ENCODE results near the gene DYRK3. TPM values are rescaled to one million over a fixed set of nuclear protein-coding genes. Genes with fewer than 3 reads are reported as not detected.

The DYRK3 gene
- total and polyA plus RNA-seq, 2 of the 8 experiments (the other 6 are each of a cell fraction or from before 2014, with no cell fraction given) = 2.1 to 8.5 TPM

DNA sequence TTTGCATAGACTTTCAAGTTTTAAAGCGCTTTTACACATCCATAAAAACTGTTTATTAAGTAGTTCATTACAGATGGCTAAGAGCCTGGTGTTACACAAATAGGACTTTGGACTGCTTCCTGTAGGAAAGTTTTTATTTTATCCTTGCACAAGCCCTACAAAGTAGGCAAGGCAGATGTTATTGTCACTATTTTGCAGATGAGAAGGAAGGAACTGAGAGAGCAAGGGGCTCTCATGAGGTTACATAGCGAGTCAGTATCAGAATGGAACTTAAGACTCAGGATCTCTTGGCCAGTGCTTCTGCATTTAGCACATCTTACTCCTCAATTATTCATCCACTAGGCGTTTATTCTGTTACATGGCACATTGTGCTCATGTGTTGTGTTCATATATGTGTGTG, 46.8 kb downstream of the DYRK3 start:
- ChIA-PET POLR2A (ENCODE audit: partially characterized antibody) (interaction anchor here (0.7 kb wide), 1 partner anchor 49 kb away, joined by 4 read pairs; no protein-coding TSS in a partner anchor), CTCF (ENCODE audit: partially characterized antibody) (interaction anchor here (1.1 to 2.0 kb wide), 4 partner anchors 15 to 52 kb away, joined by 4 to 8 read pairs (median 5); no protein-coding TSS in a partner anchor)
- Histone ChIP-seq H3K23me2 (ENCODE audit: low read depth, low read length) (peaks cover 6% of the 10 kb centered on the region), H3K4me3 (ENCODE audit: extremely low read depth in 1 of 4, insufficient read depth in 2 of 4, low read depth in 3 of 4, low read length in 4 of 4) (no peak overlapping the region), H4K91ac (replicated peaks; ENCODE audit: insufficient read length, low read length) (no peak overlapping the region), H3K56ac (replicated peaks; ENCODE audit: insufficient read length, low read depth, low read length) (no peak overlapping the region), H3K4me2 (ENCODE audit: insufficient read depth in 1 of 2, low read depth in 2 of 2, low read length in 2 of 2) (no peak overlapping the region), H2BK12ac (ENCODE audit: low read depth, low read length) (no peak overlapping the region), H2BK120ac (replicated peaks; ENCODE audit: low read depth, low read length) (no peak overlapping the region), H3K4me1 (replicated peaks in 1 of 4; ENCODE audit: control insufficient read depth in 3 of 4, insufficient read depth in 4 of 4, low read length in 3 of 4) (peaks cover 0 to 6% (median 0%) of the 10 kb centered on the region in 4 experiments; a peak in 3 of 7 replicates), H3K18ac (ENCODE audit: extremely low read depth, low read length) (no peak overlapping the region), H2BK15ac (ENCODE audit: low read length) (no peak overlapping the region), H2BK5ac (ENCODE audit: low read depth, low read length) (no peak overlapping the region), H2AK5ac (ENCODE audit: low read depth, low read length) (no peak overlapping the region), H4K20me1 (replicated peaks in 1 of 2; ENCODE audit: control insufficient read depth in 1 of 2, insufficient read depth in 2 of 2, low read length in 2 of 2) (peaks cover 7 to 10% of the 10 kb centered on the region in 2 experiments), H3K79me2 (ENCODE audit: control insufficient read depth in 1 of 2, insufficient read depth in 2 of 2, low read length in 2 of 2) (peaks cover 0 to 11% of the 10 kb centered on the region in 2 experiments; a peak in 3 of 4 replicates), H3K9ac (replicated peaks in 1 of 4; ENCODE audit: extremely low read depth in 1 of 4, low read depth in 3 of 4, low read length in 3 of 4) (no peak overlapping the region), H3K23ac (ENCODE audit: insufficient read length) (no peak overlapping the region), H3K27me3 (replicated peaks in 1 of 4; ENCODE audit: control insufficient read depth in 3 of 4, extremely low read depth in 1 of 4, insufficient read depth in 3 of 4, low read length in 3 of 4) (peaks cover 9 to 31% (median 25%) of the 10 kb centered on the region in 4 experiments), H3K9me3 (ENCODE audit: insufficient read depth in 2 of 2, low read depth in 1 of 2, low read length in 1 of 2) (no peaks in the 10 kb centered on the region), H2BK20ac (ENCODE audit: low read length) (no peak overlapping the region), H4K5ac (ENCODE audit: insufficient read length, low read depth, low read length) (no peak overlapping the region), H2AFZ (ENCODE audit: low read length) (no peak overlapping the region), H4K8ac (ENCODE audit: extremely low read depth, insufficient read depth, low read length) (no peak overlapping the region), H3K79me1 (ENCODE audit: low read depth, low read length) (no peaks in the 10 kb centered on the region), H3K36me3 (ENCODE audit: control insufficient read depth in 2 of 4, insufficient read depth in 4 of 4, low read length in 3 of 4) (no peaks in the 10 kb centered on the region), H3K4ac (replicated peaks; ENCODE audit: insufficient read length, low read depth, low read length) (no peak overlapping the region), H3K14ac (ENCODE audit: insufficient read length) (no peak overlapping the region), H3K27ac (ENCODE audit: low read depth, low read length) (no peak overlapping the region)
- WGBS, 2 experiments (ENCODE audit: extremely low coverage in 1 of 2, insufficient coverage in 1 of 2, insufficient read length in 1 of 2, insufficient replicate concordance in 2 of 2, low coverage in 1 of 2, low lambda C conversion rate in 2 of 2, missing lambda C conversion rate in 1 of 2) = 87% methylated on average over 3 of the region's 3 CpGs; no CpG with 5 or more reads in 1 of the 2 experiments
- DNase-seq (ENCODE audit: low read depth in 1 of 2, low spot score in 2 of 2) = no peak
- TF ChIP-seq ASH2L (IDR thresholded peaks at IDR 0.05; ENCODE audit: low read length) (no peak), TEAD4 (IDR thresholded peaks at IDR 0.05; ENCODE audit: low read depth, low read length) (no peak), GABPA (IDR thresholded peaks at IDR 0.05; ENCODE audit: borderline replicate concordance, insufficient read depth, low read length) (no peak), SIN3A (conservative IDR thresholded peaks at IDR 0.05 in 1 of 2, IDR thresholded peaks at IDR 0.05 in 1 of 2; ENCODE audit: low read depth in 1 of 2, low read length in 2 of 2) (no peak), RNF2 (IDR thresholded peaks at IDR 0.05; ENCODE audit: borderline replicate concordance, low read depth, low read length, missing control alignments, poor library complexity, severe bottlenecking) (no peak), SP1 (IDR thresholded peaks at IDR 0.05; ENCODE audit: low read depth, low read length) (no peak), NRF1 (IDR thresholded peaks at IDR 0.05; ENCODE audit: low read depth, low read length) (no peak), CBX5 (IDR thresholded peaks at IDR 0.05; ENCODE audit: low read depth, low read length) (no peak), RAD21 (IDR thresholded peaks at IDR 0.05 in 1 of 2, conservative IDR thresholded peaks at IDR 0.05 in 1 of 2; ENCODE audit: low read depth in 2 of 2, low read length in 2 of 2) (no peak), KDM1A (IDR thresholded peaks at IDR 0.05; ENCODE audit: borderline replicate concordance, low read length) (no peak), YY1 (IDR thresholded peaks at IDR 0.05; ENCODE audit: low read depth, low read length) (no peak)
- TF ChIP-seq, protein P1, sequence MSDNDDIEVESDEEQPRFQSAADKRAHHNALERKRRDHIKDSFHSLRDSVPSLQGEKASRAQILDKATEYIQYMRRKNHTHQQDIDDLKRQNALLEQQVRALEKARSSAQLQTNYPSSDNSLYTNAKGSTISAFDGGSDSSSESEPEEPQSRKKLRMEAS (IDR thresholded peaks at IDR 0.05) = no peak
- FAIRE-seq = no peak

All from H1 (cell line).